Upper lobe of left lung (tissue), 4 donors: ENCODE results near the gene MARK3.

ENCODE experiments used
- CTCF ChIP-seq, 6 experiments: fragments of 450-650 bp in 4 of 6; fragments of 200-600 bp in 2 of 6; sonication (generic) in 2 of 6; IDR thresholded peaks; one replicate each; pipeline ENCODE4 v1.5.1; 2016 to 2019; ENCODE audit warnings: antibody characterized with exemption in 6 of 6
- POLR2A ChIP-seq, 4 donors: fragments of 450-650 bp; IDR thresholded peaks; one replicate each; pipeline ENCODE4 v1.5.1; 2016 to 2017; ENCODE audit warnings: antibody characterized with exemption in 4 of 4, mild to moderate bottlenecking in 2 of 4
- POLR2AphosphoS5 ChIP-seq, 2 donors: sonication (generic); formaldehyde crosslinking; IDR thresholded peaks; one replicate each; pipeline ENCODE4 v1.5.1; 2017; ENCODE audit warnings: antibody characterized with exemption in 2 of 2

- TF ChIP-seq CTCF (IDR thresholded peaks at IDR 0.05) (no peak), POLR2AphosphoS5 (IDR thresholded peaks at IDR 0.05) (no peak), POLR2A (IDR thresholded peaks at IDR 0.05) (no peak)
These were observed 49.0 kb upstream of the MARK3 start for GRCh38 chr14:103336191-103336590.
